ENCODE data around the gene FAM8A1.

DNA sequence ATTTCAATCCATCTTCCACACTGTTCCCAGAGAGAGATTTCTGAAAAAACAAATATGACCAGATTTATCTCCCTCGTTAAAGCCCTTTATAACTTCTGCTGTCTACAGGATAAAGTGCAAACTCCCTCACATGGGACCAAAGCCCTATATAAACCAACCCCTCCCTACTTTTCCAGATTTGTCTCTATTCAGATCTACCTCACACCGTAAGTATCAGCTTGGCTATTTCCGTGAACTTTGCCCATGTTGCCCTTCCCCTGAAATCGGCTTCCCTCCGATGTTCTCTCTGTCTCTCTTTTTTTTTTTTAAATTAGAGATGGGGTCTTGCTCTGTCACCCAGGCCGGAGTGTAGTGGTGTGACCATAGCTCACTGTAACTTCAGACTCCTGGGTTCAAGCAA is 12.1 kb upstream of the FAM8A1 start:
- TF ChIP-seq, protein P1, sequence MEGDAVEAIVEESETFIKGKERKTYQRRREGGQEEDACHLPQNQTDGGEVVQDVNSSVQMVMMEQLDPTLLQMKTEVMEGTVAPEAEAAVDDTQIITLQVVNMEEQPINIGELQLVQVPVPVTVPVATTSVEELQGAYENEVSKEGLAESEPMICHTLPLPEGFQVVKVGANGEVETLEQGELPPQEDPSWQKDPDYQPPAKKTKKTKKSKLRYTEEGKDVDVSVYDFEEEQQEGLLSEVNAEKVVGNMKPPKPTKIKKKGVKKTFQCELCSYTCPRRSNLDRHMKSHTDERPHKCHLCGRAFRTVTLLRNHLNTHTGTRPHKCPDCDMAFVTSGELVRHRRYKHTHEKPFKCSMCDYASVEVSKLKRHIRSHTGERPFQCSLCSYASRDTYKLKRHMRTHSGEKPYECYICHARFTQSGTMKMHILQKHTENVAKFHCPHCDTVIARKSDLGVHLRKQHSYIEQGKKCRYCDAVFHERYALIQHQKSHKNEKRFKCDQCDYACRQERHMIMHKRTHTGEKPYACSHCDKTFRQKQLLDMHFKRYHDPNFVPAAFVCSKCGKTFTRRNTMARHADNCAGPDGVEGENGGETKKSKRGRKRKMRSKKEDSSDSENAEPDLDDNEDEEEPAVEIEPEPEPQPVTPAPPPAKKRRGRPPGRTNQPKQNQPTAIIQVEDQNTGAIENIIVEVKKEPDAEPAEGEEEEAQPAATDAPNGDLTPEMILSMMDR (IDR thresholded peaks at IDR 0.05): no peak
- no peak for TF ChIP-seq POLR2AphosphoS5 (IDR thresholded peaks at IDR 0.05)
